NB4 (cell line): ENCODE data around the gene GRAMD1C.

Source experiments
- CTCF ChIP-seq: IDR thresholded peaks from one replicate; pipeline ENCODE4 v1.5.1; 2012; ENCODE audit warnings: low read depth, low read length
- MYC ChIP-seq: IDR thresholded peaks from 2 replicates; pipeline ENCODE4 v1.6.1; 2011; ENCODE audit warnings: low read depth, low read length
- POLR2A ChIP-seq: IDR thresholded peaks from 2 replicates; pipeline ENCODE4 v1.6.1; 2011; ENCODE audit warnings: mild to moderate bottlenecking; ENCODE audit not compliant: insufficient read length; ENCODE audit errors: extremely low read depth
- TF ChIP-seq, protein P1 (sequence below): IDR thresholded peaks from 2 replicates; pipeline ENCODE4 v1.6.1; 2011; ENCODE audit warnings: low read depth, low read length

- TF ChIP-seq POLR2A: no peak
- TF ChIP-seq CTCF: no peak
- TF ChIP-seq MYC: no peak
- TF ChIP-seq, protein P1, sequence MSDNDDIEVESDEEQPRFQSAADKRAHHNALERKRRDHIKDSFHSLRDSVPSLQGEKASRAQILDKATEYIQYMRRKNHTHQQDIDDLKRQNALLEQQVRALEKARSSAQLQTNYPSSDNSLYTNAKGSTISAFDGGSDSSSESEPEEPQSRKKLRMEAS: no peak
These were observed 51.8 kb downstream of the GRAMD1C start for GRCh38 chr3:113890256-113890900.
